Fibroblast of skin of right biceps (primary cell): ENCODE data around the gene RHOD.
A peak's percentile ranks its signal among the peaks of the same experiment; 100 is the strongest.

Source experiments
- DNase-seq: peaks from one replicate; pipeline ENCODE4 v3.0.0-alpha.2; 2013

The RHOD gene

DNA sequence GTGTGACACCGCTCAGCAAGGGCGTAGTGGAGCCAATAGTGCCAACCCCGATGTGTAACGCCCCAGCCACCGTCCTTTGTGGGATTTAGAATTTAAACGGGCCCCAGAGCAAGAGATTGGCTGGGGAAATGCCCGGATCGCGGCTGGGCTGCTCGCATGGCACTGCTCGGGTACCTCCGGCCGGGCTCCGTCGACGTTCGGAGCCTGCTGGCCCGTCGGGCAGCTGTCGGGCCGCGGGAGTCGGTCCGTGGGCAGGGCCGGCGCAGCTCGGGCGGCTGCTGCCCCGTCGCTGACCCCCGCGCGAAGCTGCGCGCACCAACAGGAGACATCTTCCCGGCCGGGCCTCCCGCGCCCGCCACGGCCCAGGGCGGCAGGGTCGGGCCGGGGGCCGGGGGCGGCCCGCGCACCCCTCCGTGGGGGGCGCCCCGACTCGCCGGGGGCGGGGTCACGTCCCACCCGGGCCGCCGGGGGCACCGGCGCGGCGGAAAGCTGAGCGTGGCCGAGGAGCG is 61.1 kb downstream of the RHOD start:
- peak; percentile 18 for DNase-seq

DNA sequence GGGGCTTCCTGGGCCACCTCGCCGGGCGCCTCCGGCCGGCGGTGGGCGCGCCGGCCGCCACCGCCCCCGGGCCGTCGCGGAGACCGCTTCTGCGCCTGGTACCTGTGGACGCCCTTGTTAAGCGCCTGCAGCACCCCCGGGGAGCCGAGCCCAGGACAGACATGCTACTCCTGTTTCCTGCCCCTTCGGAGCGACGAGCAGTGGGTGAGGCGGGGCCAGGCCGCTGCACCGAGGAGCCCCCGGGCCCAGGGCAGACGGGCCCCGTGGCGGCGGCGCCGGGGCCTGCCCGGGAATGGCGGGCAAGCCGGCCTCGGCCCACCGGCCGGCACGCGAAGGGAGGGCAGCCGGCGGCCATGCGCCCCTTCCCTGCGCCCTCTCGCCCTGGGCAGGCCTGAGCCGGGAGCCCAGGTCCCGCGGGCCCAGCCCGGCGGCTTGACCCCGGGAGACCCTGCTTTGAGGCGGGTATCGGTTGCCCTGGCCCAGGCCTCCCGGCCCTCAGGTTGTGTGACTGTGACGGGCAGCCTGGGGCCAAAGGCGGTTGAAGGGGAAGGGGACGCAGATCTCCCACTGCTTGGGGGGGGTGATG is 61.6 kb downstream of the RHOD start:
- DNase-seq, result peak; percentile 49

DNA sequence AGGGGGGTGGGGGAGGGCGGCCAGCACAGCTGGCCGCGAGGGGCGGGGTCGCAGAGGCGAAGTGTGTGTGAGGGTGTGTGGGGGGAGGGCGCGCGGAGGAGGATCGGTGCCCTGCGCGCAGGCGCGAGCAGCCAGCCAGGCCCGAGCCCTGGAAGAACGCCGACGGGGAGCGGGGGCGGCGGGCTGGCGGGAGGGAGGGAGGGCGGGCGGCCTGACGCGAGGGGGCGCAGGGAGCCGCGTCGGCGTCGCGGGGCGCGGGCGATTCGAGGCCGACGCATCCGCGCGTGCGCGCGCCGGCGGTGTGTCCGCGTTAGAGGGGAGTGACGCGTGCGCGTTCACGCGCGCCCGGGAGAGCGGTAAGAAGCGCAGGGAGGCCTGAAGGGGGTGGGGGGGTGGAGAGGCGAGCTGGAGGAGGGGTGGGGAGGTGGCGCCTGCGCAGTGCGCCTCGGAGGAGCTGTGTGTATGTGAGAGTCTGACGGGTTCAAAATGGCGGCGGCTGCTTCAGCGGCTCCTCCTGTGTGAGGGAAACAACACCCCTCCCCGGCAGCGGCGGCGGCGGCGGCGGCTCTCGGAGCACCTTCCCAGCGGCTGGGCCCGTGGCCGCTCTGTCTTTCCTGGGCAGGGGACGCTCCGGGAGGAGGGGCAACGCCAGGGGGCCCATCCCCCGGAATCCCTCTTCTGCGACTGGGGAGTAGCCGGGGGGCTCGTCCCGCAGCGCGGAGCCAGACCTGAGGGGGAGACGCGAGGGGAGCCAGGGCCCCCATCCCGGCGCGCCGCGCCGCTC is 62.3 kb downstream of the RHOD start, which contains the start of gene KDM2A:
TSS of gene KDM2A (plus strand) at position 463 of the 784 bp plus-strand sequence. CDS start 2,054 bp downstream, outside the sequence.
- peak; percentile 99 for DNase-seq

DNA sequence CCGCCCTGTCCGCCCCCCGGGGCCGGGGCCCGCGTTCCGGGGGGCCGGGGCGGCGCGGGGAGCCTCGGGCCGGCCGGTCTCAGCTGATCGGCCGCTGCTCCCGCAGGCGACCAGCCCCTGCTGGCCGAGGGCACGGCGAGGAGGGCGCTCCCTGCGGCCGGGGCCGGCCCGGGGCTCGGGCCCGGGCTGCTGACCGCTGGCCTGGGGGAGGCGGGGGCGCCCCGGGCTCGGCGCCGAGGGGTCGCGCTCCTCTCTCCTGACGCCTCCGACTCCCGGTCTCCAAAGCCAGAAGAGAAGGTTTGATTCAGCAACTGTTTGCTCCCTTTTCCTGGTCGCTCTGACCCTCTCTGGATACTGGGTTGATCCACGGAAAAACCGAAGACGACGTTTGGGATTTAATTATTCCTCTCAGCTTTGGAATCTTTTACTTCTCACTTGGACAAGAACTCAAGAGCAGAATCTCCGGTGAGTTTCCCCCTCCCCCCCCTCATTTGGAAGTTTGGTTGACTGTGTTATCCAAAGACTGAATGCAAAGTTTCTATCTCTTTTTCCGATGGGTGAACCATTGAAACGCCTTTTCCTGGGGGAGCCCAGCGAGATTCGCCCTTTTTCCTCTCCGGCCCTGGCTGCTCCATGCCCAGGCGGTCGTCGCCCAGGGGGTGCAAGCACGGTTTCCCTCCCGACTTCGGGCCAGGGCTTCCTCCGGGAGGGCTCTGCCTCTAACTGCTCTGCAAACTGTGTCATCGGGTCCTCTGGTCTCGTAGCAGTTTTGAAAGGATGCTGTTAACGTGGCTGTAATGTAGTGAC is 63.1 kb downstream of the RHOD start:
- peak; percentile 11 for DNase-seq

DNA sequence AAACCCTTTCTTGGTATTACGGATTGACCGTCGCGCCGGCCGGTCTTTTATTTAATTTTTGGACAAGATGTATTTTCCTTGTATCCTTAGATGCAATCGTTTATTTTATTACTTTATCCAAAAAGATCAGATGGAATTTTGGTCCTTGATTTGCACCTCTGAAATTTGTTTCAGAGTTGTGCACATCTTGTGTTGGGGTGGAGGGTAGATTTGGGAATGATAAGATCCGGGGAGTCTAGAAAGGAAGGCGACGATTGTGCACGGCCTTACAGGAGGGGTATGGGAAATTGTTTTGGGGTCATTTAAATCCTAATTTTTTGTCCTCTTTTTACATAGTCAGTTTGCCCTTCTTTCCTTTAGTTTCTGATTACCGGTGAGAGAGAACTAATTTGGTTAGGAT is 63.8 kb downstream of the RHOD start:
- no peak for DNase-seq

DNA sequence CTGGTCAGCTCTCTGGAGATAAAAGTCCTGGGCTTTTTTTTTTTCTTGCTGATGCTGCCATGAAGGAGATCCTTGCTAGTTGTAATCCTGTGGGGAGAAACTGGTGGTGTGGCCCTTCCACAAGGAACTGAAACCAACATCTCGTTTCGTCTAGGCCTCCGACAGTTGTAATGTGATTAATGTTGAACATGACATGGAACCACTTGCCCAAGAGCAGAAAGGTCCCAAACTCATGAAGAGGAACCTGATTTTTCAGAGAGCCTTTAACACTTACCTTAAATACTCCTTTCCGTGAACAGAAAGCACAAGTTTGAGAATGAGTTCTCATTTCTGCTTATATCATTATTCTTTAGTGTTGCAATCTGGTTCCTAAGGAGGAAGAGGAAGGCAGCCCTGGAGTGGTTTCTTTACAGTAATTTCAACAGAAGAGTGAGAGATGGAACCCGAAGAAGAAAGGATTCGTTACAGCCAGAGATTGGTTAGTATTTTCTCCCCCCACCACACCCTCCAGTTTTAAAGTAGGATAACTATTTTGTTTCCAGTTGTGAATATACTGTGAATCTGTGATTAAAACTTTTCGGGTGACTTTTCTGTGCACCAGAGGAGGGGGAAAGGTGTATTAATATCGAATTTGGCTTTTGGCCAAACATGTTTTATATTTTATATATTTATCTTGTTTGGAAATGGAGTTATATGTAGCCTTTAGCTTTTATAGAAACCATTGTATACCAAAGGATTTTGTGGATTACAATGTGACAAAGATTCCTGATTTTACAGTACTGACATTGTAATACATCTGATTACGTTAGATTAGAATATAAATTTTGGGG is 64.4 kb downstream of the RHOD start:
- peak; percentile 18 for DNase-seq
